ENCODE measurements around the gene NEGR1. TPM values are rescaled to one million over a fixed set of nuclear protein-coding genes. Genes with fewer than 3 reads are reported as not detected.

The NEGR1 gene
- total RNA-seq, 1 experiment from 2014 or later = 2.9 TPM

DNA sequence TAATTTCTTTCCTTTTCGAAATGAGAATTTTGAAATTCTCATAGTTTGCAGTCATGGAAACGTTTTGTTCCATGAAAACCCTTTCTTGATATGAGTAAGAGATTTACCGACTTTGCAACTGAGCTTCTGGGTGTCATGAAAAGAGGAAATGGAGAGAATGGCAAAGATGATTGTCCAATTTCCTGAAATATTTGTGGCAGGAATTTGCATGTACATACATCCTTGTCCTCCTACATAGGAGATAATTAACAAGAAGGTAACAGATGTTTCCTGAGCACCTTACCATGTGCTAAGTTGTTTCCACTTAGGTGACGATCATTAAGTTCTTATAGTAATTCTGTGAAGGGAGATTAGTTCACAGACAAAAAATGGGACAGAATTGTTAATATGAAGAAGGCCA lies 170.7 kb downstream of the NEGR1 start (continued):
- TF ChIP-seq, protein P1, sequence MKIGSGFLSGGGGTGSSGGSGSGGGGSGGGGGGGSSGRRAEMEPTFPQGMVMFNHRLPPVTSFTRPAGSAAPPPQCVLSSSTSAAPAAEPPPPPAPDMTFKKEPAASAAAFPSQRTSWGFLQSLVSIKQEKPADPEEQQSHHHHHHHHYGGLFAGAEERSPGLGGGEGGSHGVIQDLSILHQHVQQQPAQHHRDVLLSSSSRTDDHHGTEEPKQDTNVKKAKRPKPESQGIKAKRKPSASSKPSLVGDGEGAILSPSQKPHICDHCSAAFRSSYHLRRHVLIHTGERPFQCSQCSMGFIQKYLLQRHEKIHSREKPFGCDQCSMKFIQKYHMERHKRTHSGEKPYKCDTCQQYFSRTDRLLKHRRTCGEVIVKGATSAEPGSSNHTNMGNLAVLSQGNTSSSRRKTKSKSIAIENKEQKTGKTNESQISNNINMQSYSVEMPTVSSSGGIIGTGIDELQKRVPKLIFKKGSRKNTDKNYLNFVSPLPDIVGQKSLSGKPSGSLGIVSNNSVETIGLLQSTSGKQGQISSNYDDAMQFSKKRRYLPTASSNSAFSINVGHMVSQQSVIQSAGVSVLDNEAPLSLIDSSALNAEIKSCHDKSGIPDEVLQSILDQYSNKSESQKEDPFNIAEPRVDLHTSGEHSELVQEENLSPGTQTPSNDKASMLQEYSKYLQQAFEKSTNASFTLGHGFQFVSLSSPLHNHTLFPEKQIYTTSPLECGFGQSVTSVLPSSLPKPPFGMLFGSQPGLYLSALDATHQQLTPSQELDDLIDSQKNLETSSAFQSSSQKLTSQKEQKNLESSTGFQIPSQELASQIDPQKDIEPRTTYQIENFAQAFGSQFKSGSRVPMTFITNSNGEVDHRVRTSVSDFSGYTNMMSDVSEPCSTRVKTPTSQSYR (CRISPR knock-in tag; IDR thresholded peaks at IDR 0.05) = no peak
- TF ChIP-seq JUN (CRISPR knock-in tag; IDR thresholded peaks at IDR 0.05) (no peak), NR2C2 (CRISPR knock-in tag; IDR thresholded peaks at IDR 0.05) (no peak), JAZF1 (CRISPR knock-in tag; IDR thresholded peaks at IDR 0.05) (no peak), TP53 (CRISPR knock-in tag; IDR thresholded peaks at IDR 0.05) (no peak), GTF2I (CRISPR knock-in tag; conservative IDR thresholded peaks at IDR 0.05) (no peak), ZNF416 (CRISPR knock-in tag; IDR thresholded peaks at IDR 0.05) (no peak), CREB1 (CRISPR knock-in tag; IDR thresholded peaks at IDR 0.05) (no peak)
- TF ChIP-seq, protein P2, sequence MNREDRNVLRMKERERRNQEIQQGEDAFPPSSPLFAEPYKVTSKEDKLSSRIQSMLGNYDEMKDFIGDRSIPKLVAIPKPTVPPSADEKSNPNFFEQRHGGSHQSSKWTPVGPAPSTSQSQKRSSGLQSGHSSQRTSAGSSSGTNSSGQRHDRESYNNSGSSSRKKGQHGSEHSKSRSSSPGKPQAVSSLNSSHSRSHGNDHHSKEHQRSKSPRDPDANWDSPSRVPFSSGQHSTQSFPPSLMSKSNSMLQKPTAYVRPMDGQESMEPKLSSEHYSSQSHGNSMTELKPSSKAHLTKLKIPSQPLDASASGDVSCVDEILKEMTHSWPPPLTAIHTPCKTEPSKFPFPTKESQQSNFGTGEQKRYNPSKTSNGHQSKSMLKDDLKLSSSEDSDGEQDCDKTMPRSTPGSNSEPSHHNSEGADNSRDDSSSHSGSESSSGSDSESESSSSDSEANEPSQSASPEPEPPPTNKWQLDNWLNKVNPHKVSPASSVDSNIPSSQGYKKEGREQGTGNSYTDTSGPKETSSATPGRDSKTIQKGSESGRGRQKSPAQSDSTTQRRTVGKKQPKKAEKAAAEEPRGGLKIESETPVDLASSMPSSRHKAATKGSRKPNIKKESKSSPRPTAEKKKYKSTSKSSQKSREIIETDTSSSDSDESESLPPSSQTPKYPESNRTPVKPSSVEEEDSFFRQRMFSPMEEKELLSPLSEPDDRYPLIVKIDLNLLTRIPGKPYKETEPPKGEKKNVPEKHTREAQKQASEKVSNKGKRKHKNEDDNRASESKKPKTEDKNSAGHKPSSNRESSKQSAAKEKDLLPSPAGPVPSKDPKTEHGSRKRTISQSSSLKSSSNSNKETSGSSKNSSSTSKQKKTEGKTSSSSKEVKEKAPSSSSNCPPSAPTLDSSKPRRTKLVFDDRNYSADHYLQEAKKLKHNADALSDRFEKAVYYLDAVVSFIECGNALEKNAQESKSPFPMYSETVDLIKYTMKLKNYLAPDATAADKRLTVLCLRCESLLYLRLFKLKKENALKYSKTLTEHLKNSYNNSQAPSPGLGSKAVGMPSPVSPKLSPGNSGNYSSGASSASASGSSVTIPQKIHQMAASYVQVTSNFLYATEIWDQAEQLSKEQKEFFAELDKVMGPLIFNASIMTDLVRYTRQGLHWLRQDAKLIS (CRISPR knock-in tag; IDR thresholded peaks at IDR 0.05; ENCODE audit: borderline replicate concordance) = no peak

DNA sequence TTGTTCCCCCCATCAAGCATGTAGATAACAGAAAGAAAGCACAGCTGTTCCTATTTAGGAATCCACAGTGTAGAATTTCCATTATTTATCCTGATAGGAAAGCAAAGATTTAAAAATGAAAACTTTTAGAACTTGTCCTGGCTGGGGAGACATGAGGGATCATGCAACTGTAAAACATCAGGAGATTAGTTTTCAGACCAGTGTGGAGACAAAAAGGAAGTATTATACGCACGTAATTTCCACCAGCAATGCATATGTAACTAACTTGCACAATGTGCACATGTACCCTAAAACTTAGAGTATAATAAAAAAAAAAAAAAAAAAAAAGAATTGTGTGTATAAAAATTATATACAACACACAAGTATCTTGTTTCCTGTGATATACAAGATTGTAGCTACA lies 172.4 kb downstream of the NEGR1 start:
- ChIA-PET CTCF (no interaction called here), POLR2A (no interaction called here)
- Mint-ChIP-seq H3K9me3 (no peaks in the 10 kb centered on the region), H3K36me3 (no peaks in the 10 kb centered on the region), H3K27ac (no peak overlapping the region), H3K4me1 (no peaks in the 10 kb centered on the region), H3K27me3 (ENCODE audit: low read depth) (no peaks in the 10 kb centered on the region), H3K4me3 (no peak overlapping the region)
- DNase-seq (ENCODE audit: low spot score) (no peak), ATAC-seq (no peak)
- no peak for TF ChIP-seq CREM (CRISPR knock-in tag; IDR thresholded peaks at IDR 0.05)
- no peak for TF ChIP-seq MXD4 (CRISPR knock-in tag; IDR thresholded peaks at IDR 0.05; ENCODE audit: borderline replicate concordance)
- no peak for TF ChIP-seq PRRX2 (CRISPR knock-in tag; IDR thresholded peaks at IDR 0.05)
- TF ChIP-seq, protein P3, sequence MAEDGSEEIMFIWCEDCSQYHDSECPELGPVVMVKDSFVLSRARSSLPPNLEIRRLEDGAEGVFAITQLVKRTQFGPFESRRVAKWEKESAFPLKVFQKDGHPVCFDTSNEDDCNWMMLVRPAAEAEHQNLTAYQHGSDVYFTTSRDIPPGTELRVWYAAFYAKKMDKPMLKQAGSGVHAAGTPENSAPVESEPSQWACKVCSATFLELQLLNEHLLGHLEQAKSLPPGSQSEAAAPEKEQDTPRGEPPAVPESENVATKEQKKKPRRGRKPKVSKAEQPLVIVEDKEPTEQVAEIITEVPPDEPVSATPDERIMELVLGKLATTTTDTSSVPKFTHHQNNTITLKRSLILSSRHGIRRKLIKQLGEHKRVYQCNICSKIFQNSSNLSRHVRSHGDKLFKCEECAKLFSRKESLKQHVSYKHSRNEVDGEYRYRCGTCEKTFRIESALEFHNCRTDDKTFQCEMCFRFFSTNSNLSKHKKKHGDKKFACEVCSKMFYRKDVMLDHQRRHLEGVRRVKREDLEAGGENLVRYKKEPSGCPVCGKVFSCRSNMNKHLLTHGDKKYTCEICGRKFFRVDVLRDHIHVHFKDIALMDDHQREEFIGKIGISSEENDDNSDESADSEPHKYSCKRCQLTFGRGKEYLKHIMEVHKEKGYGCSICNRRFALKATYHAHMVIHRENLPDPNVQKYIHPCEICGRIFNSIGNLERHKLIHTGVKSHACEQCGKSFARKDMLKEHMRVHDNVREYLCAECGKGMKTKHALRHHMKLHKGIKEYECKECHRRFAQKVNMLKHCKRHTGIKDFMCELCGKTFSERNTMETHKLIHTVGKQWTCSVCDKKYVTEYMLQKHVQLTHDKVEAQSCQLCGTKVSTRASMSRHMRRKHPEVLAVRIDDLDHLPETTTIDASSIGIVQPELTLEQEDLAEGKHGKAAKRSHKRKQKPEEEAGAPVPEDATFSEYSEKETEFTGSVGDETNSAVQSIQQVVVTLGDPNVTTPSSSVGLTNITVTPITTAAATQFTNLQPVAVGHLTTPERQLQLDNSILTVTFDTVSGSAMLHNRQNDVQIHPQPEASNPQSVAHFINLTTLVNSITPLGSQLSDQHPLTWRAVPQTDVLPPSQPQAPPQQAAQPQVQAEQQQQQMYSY (CRISPR knock-in tag; IDR thresholded peaks at IDR 0.05) = no peak
- TF ChIP-seq ZNF121 (CRISPR knock-in tag; IDR thresholded peaks at IDR 0.05) = no peak
- no peak for TF ChIP-seq SP1 (CRISPR knock-in tag; conservative IDR thresholded peaks at IDR 0.05)
- TF ChIP-seq, protein P4, sequence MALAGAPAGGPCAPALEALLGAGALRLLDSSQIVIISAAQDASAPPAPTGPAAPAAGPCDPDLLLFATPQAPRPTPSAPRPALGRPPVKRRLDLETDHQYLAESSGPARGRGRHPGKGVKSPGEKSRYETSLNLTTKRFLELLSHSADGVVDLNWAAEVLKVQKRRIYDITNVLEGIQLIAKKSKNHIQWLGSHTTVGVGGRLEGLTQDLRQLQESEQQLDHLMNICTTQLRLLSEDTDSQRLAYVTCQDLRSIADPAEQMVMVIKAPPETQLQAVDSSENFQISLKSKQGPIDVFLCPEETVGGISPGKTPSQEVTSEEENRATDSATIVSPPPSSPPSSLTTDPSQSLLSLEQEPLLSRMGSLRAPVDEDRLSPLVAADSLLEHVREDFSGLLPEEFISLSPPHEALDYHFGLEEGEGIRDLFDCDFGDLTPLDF (CRISPR knock-in tag; IDR thresholded peaks at IDR 0.05) = no peak
- no peak for TF ChIP-seq ZNF671 (CRISPR knock-in tag; IDR thresholded peaks at IDR 0.05)
- no peak for TF ChIP-seq TP53 (CRISPR knock-in tag; IDR thresholded peaks at IDR 0.05)
- TF ChIP-seq, protein P5, sequence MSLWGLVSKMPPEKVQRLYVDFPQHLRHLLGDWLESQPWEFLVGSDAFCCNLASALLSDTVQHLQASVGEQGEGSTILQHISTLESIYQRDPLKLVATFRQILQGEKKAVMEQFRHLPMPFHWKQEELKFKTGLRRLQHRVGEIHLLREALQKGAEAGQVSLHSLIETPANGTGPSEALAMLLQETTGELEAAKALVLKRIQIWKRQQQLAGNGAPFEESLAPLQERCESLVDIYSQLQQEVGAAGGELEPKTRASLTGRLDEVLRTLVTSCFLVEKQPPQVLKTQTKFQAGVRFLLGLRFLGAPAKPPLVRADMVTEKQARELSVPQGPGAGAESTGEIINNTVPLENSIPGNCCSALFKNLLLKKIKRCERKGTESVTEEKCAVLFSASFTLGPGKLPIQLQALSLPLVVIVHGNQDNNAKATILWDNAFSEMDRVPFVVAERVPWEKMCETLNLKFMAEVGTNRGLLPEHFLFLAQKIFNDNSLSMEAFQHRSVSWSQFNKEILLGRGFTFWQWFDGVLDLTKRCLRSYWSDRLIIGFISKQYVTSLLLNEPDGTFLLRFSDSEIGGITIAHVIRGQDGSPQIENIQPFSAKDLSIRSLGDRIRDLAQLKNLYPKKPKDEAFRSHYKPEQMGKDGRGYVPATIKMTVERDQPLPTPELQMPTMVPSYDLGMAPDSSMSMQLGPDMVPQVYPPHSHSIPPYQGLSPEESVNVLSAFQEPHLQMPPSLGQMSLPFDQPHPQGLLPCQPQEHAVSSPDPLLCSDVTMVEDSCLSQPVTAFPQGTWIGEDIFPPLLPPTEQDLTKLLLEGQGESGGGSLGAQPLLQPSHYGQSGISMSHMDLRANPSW (CRISPR knock-in tag; conservative IDR thresholded peaks at IDR 0.05; ENCODE audit: low read depth) = no peak
- TF ChIP-seq, protein P6, sequence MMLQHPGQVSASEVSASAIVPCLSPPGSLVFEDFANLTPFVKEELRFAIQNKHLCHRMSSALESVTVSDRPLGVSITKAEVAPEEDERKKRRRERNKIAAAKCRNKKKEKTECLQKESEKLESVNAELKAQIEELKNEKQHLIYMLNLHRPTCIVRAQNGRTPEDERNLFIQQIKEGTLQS (CRISPR knock-in tag; conservative IDR thresholded peaks at IDR 0.05) = no peak
- no peak for TF ChIP-seq RORB (CRISPR knock-in tag; IDR thresholded peaks at IDR 0.05)
- TF ChIP-seq IRF2 (CRISPR knock-in tag; IDR thresholded peaks at IDR 0.05; ENCODE audit: borderline replicate concordance, low read depth) = no peak
